Activated T-cell treated with anti-CD3 and anti-CD28 coated beads, Interleukin-2, amount 50 U/mL, for 24 hours (primary cell): ENCODE measurements around the gene UBE2D2.

Source experiments
- DNase-seq: peaks from one replicate; pipeline ENCODE4 v3.0.0-alpha.2; 2020
- H3K27ac Mint-ChIP-seq: 2 replicates; pipeline ENCODE4 v1.8.0; 2020; ENCODE audit warnings: mild to moderate bottlenecking, mixed read lengths
- H3K27me3 Mint-ChIP-seq: 2 replicates; pipeline ENCODE4 v1.8.0; 2020; ENCODE audit warnings: mixed read lengths
- H3K36me3 Mint-ChIP-seq: 2 replicates; pipeline ENCODE4 v1.8.0; 2020; ENCODE audit warnings: low read depth, mixed read lengths
- H3K4me1 Mint-ChIP-seq: 2 replicates; pipeline ENCODE4 v1.8.0; 2020; ENCODE audit warnings: low read depth, mixed read lengths
- H3K4me3 Mint-ChIP-seq: 2 replicates; pipeline ENCODE4 v1.8.0; 2020; ENCODE audit warnings: mild to moderate bottlenecking, moderate library complexity, mixed read lengths
- H3K9me3 Mint-ChIP-seq: 2 replicates; pipeline ENCODE4 v1.8.0; 2020; ENCODE audit warnings: mixed read lengths

The UBE2D2 gene

GRCh38 chr5:139668064-139668880 is 107.1 kb downstream of the UBE2D2 start:
- peaks cover 45% of the 10 kb centered on the region for H3K4me1 Mint-ChIP-seq
- peak overlapping the region; percentile 79 for H3K27ac Mint-ChIP-seq
- peak; percentile 63 for DNase-seq
- peak overlapping the region; percentile 71 for H3K4me3 Mint-ChIP-seq
- H3K27me3 Mint-ChIP-seq, result peaks cover 11% of the 10 kb centered on the region
- no peaks in the 10 kb centered on the region for H3K9me3 Mint-ChIP-seq
- H3K36me3 Mint-ChIP-seq, result no peaks in the 10 kb centered on the region

- Mint-ChIP-seq H3K4me1 (peaks cover 45% of the 10 kb centered on the region), H3K27ac (peak overlapping the region; percentile 56)
Measured at GRCh38 chr5:139668924-139669661, 108.0 kb downstream of the UBE2D2 start.

GRCh38 chr5:139669662-139670368 is 108.7 kb downstream of the UBE2D2 start:
- peaks cover 11% of the 10 kb centered on the region for H3K27me3 Mint-ChIP-seq
- H3K27ac Mint-ChIP-seq, result peak overlapping the region; percentile 61
- no peaks in the 10 kb centered on the region for H3K9me3 Mint-ChIP-seq
- no peaks in the 10 kb centered on the region for H3K36me3 Mint-ChIP-seq
- peak; percentile 54 for DNase-seq
- H3K4me3 Mint-ChIP-seq, result peak overlapping the region; percentile 71
- H3K4me1 Mint-ChIP-seq, result peaks cover 42% of the 10 kb centered on the region

More at GRCh38 chr5:139668924-139669661, 108.0 kb downstream of the UBE2D2 start:
- H3K27me3 Mint-ChIP-seq, result peaks cover 11% of the 10 kb centered on the region
- no peak for DNase-seq
- no peaks in the 10 kb centered on the region for H3K9me3 Mint-ChIP-seq
- H3K4me3 Mint-ChIP-seq, result peak overlapping the region; percentile 71
- H3K36me3 Mint-ChIP-seq, result no peaks in the 10 kb centered on the region

- Mint-ChIP-seq H3K36me3 (no peaks in the 10 kb centered on the region), H3K27me3 (peaks cover 11% of the 10 kb centered on the region), H3K4me1 (peaks cover 42% of the 10 kb centered on the region), H3K4me3 (peak overlapping the region; percentile 71), H3K9me3 (no peaks in the 10 kb centered on the region), H3K27ac (peak overlapping the region; percentile 61)
- peak; percentile 47 for DNase-seq
Measured at GRCh38 chr5:139670369-139671095, 109.4 kb downstream of the UBE2D2 start.

GRCh38 chr5:139671096-139671841 is 110.1 kb downstream of the UBE2D2 start:
- DNase-seq, result no peak
- H3K27me3 Mint-ChIP-seq, result peaks cover 11% of the 10 kb centered on the region
- no peaks in the 10 kb centered on the region for H3K36me3 Mint-ChIP-seq
- H3K4me3 Mint-ChIP-seq, result no peak overlapping the region
- H3K4me1 Mint-ChIP-seq, result peaks cover 42% of the 10 kb centered on the region
- H3K27ac Mint-ChIP-seq, result no peak overlapping the region
- no peaks in the 10 kb centered on the region for H3K9me3 Mint-ChIP-seq

GRCh38 chr5:139675213-139675612 is 114.1 kb downstream of the UBE2D2 start:
- no peak overlapping the region for H3K27ac Mint-ChIP-seq

GRCh38 chr5:139675825-139676224 is 114.7 kb downstream of the UBE2D2 start:
- H3K36me3 Mint-ChIP-seq, result no peaks in the 10 kb centered on the region
- H3K9me3 Mint-ChIP-seq, result no peaks in the 10 kb centered on the region
- no peaks in the 10 kb centered on the region for H3K27me3 Mint-ChIP-seq
- H3K4me3 Mint-ChIP-seq, result no peak overlapping the region
- H3K27ac Mint-ChIP-seq, result no peak overlapping the region
- peaks cover 2% of the 10 kb centered on the region for H3K4me1 Mint-ChIP-seq
- DNase-seq, result no peak

More at GRCh38 chr5:139675213-139675612, 114.1 kb downstream of the UBE2D2 start:
- Mint-ChIP-seq H3K27me3 (peaks cover 2% of the 10 kb centered on the region), H3K36me3 (no peaks in the 10 kb centered on the region), H3K4me1 (peaks cover 8% of the 10 kb centered on the region), H3K4me3 (no peak overlapping the region), H3K9me3 (no peaks in the 10 kb centered on the region)
- no peak for DNase-seq

GRCh38 chr5:139676406-139676805 is 115.3 kb downstream of the UBE2D2 start:
- Mint-ChIP-seq H3K9me3 (no peaks in the 10 kb centered on the region), H3K27me3 (no peaks in the 10 kb centered on the region), H3K27ac (no peak overlapping the region), H3K4me3 (no peak overlapping the region), H3K36me3 (no peaks in the 10 kb centered on the region), H3K4me1 (peaks cover 2% of the 10 kb centered on the region)
- no peak for DNase-seq

- Mint-ChIP-seq H3K36me3 (no peaks in the 10 kb centered on the region), H3K4me3 (no peak overlapping the region), H3K4me1 (no peaks in the 10 kb centered on the region), H3K27me3 (no peaks in the 10 kb centered on the region), H3K9me3 (no peaks in the 10 kb centered on the region), H3K27ac (no peak overlapping the region)
- no peak for DNase-seq
Measured at GRCh38 chr5:139676951-139677735, 116.0 kb downstream of the UBE2D2 start.
